ENCODE results near the gene LRP8. TPM values are rescaled to one million over a fixed set of nuclear protein-coding genes. Genes with fewer than 3 reads are reported as not detected.

The LRP8 gene
- total and polyA plus RNA-seq, 2 of the 4 experiments (the other 2 are of a cell fraction), result 12.0 to 12.1 TPM

DNA sequence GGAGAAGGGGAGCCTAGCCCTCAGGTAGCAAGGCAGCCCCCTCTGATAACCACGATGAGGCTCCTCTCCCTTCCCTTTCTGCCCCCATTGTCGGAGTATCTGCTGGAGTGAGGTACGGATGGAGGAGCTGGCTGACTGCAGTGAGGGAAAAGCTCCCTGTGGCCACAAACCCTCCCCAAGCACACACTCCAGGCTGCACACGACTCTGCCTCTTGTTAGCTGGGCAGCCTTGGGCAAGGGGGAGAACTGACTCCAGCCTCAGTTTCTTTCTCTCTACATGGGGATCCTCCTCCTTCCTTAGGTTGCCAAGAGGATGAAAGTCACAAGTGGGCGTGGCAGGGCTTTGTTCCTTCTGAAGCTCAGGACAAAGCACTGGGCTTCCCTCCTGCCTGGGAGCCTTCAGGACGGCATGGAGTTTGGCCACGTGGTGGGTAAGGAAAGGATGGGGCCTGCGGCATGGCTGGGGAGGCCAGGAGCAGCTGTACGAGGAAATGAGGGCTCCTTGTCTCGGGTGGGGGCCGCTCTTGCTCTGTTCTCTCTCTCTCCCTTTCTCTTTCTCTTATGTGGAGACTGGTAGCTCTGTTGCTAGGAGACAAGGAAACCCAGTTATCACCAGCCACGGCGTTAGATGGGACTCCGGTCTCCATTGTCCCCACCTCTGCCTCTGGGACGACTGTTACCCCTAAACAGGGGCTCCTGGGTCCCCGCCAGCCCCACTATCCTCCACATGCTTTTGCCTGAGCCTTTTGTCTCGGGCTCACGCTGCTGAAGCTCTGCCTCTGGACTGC lies 39.7 kb downstream of the LRP8 start:
- Histone ChIP-seq H3K79me1 (ENCODE audit: low read depth in 1 of 2, low read length in 2 of 2) (0 out of 4 replicates have a peak, but pooled peaks cover 0 to 2% of the 10 kb centered on the region in 2 experiments), H3K4me3 (ENCODE audit: insufficient read depth, low read depth, low read length) (no peak overlapping the region), H3K9me1 (ENCODE audit: insufficient read depth, low read length) (peaks cover 8% of the 10 kb centered on the region; the same call in 1 of the 2 replicates), H2BK15ac (ENCODE audit: low read depth, low read length) (no peak overlapping the region), H3K36me3 (ENCODE audit: control insufficient read depth, insufficient read depth, low read length) (peaks cover 2% of the 10 kb centered on the region; the same call in 1 of the 2 replicates), H2BK20ac (ENCODE audit: low read depth, low read length) (no peak overlapping the region), H4K8ac (ENCODE audit: low read depth in 2 of 2, low read length in 2 of 2) (no peak overlapping the region), H3K27ac (ENCODE audit: insufficient read depth, low read length) (no peak overlapping the region), H3K23ac (ENCODE audit: low read depth, low read length) (no peak overlapping the region), H2AK5ac (ENCODE audit: low read depth, low read length) (0 out of 2 replicates have a peak overlapping the region, but pooled peaks have one; percentile 9), H2AFZ (replicated peaks; ENCODE audit: low read length, poor library complexity) (peak overlapping the region; percentile 35), H3K56ac (ENCODE audit: extremely low read depth, insufficient read depth, low read length) (no peak overlapping the region), H3K4me2 (ENCODE audit: low read depth, low read length) (no peak overlapping the region), H3K4ac (ENCODE audit: low read depth, low read length) (no peak overlapping the region), H4K20me1 (ENCODE audit: insufficient read depth, low read length) (0 out of 2 replicates have a peak, but pooled peaks cover under 1% of the 10 kb centered on the region), H4K5ac (ENCODE audit: low read depth, low read length) (no peak overlapping the region), H3K9me3 (ENCODE audit: control insufficient read depth, insufficient read depth, low read length) (no peaks in the 10 kb centered on the region), H3K4me1 (ENCODE audit: control insufficient read depth, insufficient read depth, low read length) (peaks cover 3% of the 10 kb centered on the region; the same call in 1 of the 2 replicates), H3K9ac (ENCODE audit: low read depth, low read length) (no peak overlapping the region), H2BK5ac (ENCODE audit: low read depth, low read length, poor library complexity, severe bottlenecking) (no peak overlapping the region), H2BK120ac (ENCODE audit: low read depth, low read length) (no peak overlapping the region), H3K14ac (replicated peaks; ENCODE audit: low read depth, low read length) (no peak overlapping the region), H4K91ac (ENCODE audit: insufficient read depth, low read depth, low read length) (no peak overlapping the region), H3K27me3 (ENCODE audit: control insufficient read depth, insufficient read depth, low read length) (no peaks in the 10 kb centered on the region), H2AK9ac (replicated peaks; ENCODE audit: low read depth, low read length, poor library complexity) (no peak overlapping the region), H3K18ac (ENCODE audit: low read depth, low read length) (no peak overlapping the region)
- dilution Hi-C loops (cut with HindIII; ENCODE audit: low sequenced_read_pairs, unreplicated experiment) (no loop called here), intact Hi-C loops (cut with micrococcal nuclease) (no loop called here), in situ Hi-C loops (cut with MboI; ENCODE audit: low sequenced_read_pairs) (no loop called here)
- no TSS peak for BruUV-seq (replicated peaks)
- DNase-seq (no peak), ATAC-seq (ENCODE audit: low read depth) (no peak)
- POLR2A ChIA-PET (ENCODE audit: unreplicated experiment), result no interaction called here
- no peak for TF ChIP-seq BHLHE40 (IDR thresholded peaks at IDR 0.05; ENCODE audit: low read depth, low read length)
- no peak for TF ChIP-seq RCOR1 (IDR thresholded peaks at IDR 0.05; ENCODE audit: insufficient replicate concordance, low read length)
- WGBS, 2 experiments (ENCODE audit: extremely low coverage in 2 of 2, insufficient read length in 1 of 2), result 38% methylated on average over 2 of the region's 18 CpGs; no CpG with 5 or more reads in 1 of the 2 experiments
- CTCF ChIA-PET, result no interaction called here

Data from IMR-90 (cell line).